ENCODE results near the gene DNAH8.
A peak's percentile ranks its signal among the peaks of the same experiment; 100 is the strongest.
"Not testable (repeated sequence)": the region's sequence is repeated elsewhere in the genome, so short reads cannot be mapped to it uniquely, and the experiment has no call there.

Gene DNAH8, protein sequence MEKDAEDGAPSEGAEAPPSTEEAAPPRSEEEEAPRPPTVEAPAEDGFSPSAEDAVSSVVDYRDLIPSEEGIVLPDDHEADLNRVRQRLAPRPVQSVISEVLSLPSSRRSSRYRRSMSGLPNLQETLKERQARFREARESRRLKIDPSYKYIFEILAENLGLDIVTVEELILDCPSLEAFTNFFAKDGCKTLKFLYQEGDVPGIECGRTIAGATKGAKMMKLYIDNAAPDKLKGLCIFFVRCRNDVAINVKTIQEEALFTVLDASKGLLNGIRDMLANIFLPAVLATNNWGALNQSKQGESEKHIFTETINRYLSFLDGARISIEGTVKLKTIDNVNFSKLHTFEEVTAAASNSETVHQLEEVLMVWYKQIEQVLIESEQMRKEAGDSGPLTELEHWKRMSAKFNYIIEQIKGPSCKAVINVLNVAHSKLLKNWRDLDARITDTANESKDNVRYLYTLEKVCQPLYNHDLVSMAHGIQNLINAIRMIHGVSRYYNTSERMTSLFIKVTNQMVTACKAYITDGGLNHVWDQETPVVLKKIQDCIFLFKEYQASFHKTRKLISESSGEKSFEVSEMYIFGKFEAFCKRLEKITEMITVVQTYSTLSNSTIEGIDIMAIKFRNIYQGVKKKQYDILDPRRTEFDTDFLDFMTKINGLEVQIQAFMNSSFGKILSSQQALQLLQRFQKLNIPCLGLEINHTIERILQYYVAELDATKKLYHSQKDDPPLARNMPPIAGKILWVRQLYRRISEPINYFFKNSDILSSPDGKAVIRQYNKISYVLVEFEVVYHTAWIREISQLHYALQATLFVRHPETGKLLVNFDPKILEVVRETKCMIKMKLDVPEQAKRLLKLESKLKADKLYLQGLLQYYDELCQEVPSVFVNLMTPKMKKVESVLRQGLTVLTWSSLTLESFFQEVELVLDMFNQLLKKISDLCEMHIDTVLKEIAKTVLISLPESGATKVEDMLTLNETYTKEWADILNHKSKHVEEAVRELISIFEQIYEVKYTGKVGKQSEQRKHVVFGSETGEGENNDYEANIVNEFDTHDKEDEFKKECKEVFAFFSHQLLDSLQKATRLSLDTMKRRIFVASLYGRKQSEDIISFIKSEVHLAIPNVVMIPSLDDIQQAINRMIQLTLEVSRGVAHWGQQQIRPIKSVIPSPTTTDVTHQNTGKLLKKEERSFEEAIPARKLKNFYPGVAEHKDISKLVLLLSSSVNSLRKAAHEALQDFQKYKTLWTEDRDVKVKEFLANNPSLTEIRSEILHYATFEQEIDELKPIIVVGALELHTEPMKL (N-terminal part only)

DNA sequence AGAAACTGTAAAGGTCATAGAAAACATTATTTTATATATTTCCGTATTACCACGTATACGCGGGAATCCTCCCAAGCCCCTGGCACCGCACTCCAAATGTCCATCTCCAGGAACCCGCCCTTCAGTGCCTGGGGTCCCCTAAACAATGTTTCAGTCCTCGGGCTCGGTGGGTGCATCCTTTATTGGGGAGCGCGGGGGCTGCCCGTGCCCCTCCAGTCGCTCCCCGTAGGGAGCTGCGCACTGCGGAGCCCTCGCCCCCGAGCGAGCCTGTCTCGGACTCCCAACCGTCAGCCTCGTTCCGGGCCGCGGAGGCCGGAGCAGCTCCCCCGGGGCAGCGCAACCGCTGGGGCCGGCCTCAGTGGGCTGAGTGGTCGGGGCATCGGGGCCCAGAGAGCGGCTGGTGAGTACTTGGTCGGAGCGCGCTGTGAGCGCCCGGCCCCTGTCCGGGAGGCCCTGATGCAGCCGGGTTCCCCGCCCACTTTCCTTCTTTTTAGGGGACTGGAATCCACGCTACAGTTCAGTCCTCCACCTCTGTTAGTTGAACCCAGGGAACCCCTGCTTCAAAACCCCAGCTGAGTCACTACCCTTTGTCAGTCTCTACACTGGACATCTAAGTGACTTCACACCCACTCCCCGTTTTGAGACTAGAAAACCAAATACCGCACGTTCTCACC is at the start of gene DNAH8:
Gene DNAH8, plus strand, starts transcription at position 296 of the 674 bp plus-strand sequence. CDS start 7,499 bp downstream, outside the sequence.
- no peak for DNase-seq

DNA sequence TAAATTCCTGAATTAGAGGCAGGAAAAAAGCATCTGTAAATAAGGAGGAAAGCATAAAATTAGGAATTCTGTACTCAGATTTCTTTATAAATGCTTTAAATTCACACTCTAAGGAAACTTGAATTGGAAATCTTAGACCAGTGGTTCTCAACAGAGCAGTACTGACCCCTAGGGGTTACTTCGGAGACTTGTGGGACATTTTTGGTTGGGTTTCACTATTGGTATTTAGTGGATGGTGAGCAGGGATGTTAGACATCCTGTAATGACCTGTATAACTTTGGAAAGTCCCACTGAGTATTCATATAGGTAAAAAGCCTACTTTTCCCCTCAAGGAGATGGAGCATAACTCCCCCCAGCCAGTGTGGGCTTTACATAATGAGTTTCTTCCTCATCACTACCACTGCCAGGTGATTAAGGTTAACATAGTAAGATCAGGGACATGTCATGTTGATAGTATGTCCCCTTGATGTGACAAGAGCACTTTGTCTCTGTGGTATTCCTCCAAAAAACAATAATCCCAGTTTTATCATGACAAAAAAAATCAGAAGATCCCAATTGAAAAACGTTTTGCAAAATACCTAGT is 43.1 kb upstream of the DNAH8 start:
- peak; percentile 7 to 68 for DNase-seq

DNA sequence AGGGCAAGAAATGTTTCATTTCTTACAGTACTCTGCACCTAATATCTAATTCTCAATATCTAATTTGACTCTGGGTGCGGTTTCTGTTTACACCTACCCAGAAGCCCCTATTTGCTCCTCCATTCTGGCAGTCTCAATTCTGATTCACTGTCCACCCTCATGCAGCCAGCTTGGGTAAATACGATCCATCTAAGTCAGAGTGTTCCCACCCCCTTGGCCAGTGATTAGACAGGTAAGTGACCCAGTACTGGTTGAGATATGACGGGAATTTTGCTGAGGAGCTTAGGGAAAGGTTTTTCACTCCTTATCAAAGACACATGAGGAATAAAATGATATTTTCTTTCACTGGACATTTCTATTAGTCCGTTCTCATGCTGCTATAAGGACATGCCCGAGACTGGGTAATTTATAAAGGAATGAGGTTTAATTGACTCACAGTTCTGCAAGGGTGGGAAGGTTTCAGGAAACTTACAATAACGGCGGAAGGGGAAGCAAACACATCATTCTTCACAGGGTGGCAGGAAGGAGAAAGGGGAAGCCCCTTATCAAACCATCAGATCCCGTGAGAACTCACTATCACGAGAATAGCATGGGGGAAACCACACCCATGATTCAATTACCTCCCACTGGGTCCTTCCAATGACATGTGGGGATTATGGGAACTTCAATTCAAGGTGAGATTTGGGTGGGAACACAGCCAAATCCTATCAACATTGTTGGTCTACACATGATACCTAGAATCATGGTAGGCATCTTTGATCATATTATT is 41.5 kb upstream of the DNAH8 start:
- no peak for DNase-seq

DNA sequence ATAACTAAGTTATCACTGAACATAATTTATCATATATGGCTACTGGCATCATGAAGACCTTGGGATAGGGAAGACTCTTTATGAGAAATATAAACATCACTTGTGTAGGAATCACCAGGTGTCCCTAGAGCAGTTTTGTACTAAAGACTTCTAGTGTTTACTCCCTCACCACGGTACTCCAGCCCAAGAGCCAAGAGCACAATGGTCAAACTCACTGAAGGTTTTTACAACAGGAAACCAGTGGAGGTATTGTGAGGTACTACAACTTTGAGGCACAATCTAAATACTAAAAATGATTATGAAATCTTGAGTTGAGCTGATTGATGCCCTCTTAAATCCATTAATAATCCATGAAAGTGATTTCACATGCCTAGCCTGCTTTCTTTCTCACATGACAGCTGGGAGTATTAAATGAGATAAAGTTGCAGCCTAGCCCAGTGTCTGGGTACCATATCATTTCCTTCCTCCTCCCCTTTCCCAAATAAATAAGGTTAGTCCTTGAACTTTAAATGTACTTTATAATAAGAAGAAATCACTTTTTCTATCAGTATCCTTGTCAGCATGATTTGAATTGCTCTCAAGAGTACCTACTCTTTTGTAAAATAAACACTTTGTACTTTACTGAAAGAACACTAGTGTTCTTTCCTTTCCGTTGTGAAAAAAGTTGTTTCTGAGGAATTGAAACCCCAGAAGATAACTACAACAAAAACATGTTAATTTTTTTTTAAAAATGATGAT is 38.7 kb upstream of the DNAH8 start:
- DNase-seq = no peak

DNA sequence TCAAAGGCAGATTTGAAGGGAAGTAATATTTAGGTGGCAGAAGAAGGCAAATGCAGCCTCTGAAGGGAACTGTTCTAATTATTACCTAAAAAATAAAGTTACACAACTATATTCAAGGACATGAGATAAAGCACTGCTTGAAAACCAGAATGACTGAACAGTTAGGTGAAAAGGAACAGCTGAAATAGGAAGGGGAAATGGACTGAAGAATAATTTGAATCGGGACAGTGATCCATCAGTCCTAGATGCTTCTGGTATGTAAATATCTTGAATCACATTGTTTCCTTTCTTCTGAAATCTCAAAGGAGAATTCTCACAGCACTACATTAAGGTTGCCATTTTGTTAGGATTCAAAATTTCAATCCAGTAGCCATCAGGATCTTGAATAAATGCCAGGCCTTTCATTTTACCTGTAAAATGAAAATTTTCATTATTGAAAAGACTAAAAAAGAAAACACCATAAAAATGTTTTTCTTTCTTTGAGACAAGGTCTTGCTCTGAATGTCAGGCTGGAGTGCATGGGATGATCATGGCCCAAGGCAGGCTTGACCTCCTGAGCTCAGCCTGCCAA is 38.1 kb upstream of the DNAH8 start:
- DNase-seq = no peak

DNA sequence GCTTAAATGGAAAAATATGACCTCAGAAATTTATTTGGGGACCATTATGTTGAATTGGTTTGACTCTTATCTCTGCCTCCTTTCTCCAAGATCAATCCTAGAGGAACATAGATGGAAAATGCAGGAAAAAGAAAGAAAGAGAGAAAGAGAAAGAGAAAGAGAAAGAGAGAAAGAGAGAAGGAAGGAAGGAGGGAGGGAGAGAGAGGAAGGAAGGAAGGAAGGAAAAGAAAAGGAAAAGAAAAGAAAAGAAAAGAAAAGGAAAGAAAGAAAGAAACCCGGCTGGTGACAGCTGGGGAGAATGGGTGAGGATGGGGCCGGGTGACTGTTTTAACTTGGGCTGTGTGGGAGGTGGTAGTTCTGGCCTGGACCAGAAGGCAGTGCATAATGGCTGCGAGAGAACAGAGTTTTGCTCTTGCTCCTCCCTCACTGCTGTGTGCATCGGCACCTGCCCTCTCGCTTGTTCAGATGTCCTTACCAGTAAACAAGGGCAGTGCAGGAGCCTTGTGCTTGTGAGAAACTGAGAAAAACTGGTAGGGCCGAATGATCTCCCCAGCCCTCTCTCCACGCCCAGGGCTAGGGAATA is 36.8 kb upstream of the DNAH8 start:
- DNase-seq = no peak

DNA sequence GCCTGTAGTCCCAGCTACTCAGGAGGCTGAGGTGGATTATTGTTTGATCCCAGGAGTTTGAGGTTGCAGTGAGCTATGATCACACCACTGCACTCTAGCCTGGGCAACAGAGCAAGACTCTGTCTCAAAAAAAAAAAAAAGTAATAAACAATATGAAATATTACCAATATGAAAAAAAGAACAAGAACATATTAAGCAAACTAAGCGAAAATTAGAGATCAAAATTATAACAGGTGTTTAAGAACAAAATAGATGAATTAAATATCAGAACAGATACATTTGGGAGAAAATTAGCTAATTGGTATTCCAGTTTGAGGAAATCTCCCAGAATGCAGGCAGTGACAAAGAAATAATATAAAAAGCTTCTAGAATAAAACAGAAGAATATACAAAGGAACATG is 35.4 kb upstream of the DNAH8 start:
- DNase-seq = no peak

DNA sequence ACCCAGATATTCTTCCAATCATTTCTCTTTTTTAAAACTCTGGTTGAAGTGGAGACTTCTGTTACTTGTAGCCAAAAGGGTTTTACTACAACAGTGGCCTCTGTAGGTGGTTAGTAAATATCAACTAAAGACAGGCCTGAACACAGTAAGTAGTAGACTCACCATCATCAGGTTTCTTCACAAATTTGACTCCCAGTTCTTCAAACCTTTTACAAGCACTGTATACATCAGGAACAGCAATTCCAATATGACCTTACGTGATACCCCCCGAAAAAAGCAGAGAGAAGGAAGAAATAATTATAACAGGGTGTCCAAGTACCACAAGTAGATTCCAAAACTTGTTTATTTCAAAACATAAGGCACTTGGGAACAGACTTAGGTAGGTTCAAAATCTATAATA is 33.3 kb upstream of the DNAH8 start:
- no peak for DNase-seq

DNA sequence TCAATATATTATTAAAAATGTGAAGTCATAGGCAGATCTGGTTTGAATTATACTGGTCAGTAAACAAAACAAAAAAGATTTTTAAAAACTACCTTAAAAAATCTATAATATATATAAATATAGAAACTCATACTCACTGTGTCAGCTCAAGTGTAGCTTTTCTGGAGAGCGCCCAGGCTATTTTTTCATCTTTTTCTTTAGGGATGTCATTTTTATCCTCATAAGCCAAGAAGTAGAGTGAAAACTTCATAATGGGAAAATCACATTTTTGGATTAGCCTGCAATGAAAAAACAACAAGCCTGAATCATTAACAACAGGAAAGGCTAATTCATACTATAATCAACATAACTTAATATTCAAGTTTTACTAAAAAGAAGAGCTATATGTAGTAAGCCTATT is 30.9 kb upstream of the DNAH8 start:
- DNase-seq = no peak

DNA sequence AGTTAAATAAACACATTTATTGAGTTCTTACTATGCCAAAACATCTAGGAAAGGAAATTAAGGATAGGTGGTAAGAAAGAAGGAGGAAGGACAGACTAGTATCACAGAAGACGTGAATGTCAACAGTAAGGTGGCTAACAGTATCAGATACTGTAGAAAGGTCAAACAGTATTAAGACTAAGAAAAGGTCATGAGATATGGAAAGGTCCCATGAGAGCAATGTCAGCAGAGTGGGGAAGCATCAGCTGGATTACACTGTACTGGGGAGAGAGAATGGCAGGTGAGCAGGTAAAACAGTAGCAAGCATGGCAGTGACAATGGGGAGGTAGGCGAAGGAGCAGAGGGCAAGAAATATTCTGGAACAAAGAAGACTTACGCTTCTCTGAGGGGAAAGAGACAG is 30.2 kb upstream of the DNAH8 start:
- no peak for DNase-seq

DNA sequence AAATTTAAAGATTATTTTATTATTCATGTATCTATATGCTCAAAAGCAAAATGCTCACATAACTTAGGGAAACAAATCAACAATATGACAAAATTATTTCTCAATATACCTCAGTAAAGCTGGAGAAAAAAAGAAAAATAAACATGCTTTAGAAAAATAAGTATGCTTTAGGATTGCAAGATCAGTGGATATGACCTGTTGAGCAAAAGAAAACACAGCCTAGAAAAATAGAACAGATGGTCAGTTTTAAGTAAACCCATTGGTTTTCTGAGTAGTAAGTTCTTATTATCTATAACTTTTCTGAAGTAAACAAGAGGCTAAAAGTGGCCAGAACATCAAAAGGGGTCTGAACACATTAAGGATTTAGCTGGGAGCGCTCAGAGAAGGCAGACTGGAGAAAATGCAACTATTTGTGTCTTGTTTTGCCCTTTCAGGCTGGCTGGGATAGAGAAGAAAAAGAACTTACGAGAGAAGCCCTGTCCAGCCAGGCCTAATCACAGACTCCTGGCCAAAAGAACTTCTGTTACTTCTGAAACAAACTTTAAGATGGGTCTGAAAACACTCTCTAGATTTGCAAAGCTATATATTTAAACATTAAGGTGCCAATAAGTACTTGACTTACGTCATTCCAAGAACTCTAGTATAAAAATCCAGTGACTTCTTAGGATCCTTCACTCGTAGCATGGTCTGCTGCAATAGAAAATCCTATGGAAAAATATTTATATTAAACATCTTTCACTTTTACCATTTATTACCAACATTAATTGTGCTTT is 28.7 kb upstream of the DNAH8 start:
- DNase-seq = no peak

DNA sequence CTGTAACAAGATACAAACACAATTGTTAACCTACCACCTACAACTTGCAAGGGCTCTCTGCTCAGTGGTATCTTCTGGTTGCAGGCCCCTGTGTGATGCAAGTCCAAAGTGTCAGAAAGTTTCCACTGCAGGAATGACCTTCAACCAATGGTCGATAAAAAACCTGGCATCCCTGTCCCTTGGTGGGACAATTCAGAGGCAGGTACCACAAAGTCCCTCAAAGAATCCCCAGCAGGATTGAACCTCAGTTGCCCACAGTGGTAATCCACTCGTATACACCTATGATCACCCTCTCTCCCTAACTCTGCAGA is 28.1 kb upstream of the DNAH8 start:
- no peak for DNase-seq

DNA sequence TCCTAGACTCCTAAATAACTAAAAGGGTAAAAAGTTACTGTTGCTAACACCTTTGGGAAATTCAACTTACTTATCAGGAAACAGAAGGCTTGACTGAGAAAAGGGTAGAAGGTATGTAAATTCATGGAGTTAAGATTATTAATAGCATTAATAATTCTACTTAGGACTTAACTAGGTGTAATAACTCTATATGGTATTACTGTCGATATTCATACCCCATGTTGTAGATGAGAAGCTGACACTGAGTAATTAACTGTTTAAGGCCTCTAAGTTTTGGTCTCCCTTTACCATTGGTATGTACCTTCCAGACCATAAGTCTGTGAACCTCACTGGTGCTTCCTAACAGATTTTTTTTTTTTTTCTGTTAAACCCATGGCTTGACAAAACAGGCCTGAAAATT is 27.6 kb upstream of the DNAH8 start:
- DNase-seq = no peak

DNA sequence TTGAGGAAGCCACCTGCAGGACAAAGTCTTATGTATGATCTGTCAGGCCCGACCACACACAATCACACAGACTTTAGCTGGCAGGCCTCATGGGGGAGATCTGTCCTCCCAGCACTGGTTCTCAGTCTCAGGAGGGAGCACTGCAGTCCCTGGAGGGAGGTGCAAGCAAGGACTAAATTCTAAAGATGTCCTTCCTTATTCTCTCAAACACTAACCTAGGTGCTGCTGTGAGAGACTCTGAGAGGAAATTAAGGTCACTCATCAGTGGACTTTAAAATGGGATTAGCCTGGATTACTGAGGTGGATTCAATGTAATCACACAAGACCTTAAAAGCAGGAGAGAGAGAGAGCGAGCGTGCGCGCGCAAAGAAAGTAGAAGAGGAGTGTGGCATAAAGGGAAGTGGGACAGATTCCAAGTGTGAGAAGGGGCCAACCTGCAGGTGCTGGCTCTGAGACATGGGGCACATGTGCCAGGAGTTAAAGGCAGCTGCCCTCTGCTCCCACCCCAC is 26.5 kb upstream of the DNAH8 start:
- DNase-seq = no peak

DNA sequence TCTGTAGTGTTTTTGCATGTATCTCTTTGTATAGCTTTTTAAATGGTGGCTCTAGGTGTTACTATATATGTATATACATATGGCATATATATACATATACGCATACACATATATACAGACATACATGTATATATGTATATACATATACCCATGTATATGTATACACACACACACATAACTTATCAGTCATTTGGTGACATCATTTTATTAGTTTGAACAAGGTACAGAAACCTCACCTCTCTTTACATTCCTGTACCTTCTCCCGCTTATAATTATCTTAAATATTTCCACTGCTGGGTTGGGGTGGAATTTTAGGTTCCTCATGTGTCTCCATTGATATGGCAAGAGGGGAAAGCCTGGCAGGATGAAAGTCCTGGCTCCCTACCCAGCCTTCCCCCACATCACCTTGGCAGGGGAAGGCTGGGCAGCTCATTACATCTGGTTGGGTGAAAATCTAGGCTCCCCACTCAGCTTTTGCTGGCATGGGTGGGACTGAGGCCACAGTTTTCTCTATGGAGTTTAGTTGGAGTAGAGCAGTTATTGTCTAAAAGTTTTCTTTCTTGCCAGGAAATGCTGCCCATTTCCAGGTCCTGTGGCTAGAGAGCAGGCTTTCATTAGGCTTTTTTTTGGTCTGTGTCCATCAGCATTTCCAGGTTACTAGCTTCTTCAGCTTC is 19.7 kb upstream of the DNAH8 start:
- DNase-seq = no peak

DNA sequence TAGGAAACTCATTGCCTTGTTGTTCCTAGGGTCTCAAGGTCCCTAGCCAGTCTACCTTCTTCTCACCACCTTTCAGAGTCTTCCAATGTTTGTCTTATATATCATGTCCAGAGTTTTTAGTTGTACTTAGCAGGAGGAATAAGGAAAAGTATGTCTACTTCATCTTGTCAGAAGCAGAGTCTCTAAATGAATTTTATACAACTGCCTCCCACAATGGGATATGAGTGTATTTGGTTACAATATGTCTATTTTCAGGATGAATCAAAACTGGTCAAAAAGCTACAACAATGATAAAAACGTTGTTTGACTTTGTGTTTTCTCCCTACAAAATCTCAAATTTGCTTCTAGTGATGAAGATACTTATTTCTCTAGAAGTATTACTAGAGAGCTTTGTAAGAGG is 19.2 kb upstream of the DNAH8 start:
- DNase-seq = no peak

DNA sequence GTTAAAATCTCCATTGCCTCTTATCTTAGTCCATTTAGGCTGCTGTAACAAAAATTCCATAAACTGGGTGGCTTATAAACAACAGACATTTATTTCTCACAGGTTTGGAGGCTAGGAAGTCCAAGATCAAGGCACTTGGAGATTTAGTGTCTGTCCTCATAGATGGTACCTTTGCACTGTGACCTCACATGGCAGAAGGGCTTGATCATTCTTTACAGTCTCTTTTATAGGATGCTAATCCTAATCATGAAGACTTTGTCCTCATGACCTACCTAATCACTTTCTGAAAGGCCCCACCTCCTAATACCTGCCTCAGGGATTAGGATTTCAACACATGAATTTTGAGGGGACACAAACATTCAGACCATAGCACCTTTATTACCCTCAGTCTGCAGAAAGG is 18.8 kb upstream of the DNAH8 start:
- DNase-seq = no peak

DNA sequence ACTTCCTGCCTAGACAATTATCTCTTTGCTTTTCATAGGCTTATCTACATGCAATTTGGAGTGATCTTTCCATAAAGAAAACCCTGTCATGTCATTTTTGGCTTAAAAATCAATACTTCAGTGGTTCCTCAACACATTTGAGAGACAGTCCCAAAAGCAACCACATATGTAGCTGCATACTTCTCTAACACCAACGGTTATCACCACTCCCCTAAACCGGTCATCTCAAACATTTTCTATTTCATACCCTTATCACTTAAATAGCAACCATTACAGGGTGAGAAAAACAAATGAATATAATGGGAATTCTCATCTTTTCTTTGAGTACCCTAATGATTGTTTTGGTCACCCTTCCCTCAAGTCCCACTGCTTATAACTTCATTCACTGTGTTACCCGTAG is 17.3 kb upstream of the DNAH8 start:
- DNase-seq = no peak

DNA sequence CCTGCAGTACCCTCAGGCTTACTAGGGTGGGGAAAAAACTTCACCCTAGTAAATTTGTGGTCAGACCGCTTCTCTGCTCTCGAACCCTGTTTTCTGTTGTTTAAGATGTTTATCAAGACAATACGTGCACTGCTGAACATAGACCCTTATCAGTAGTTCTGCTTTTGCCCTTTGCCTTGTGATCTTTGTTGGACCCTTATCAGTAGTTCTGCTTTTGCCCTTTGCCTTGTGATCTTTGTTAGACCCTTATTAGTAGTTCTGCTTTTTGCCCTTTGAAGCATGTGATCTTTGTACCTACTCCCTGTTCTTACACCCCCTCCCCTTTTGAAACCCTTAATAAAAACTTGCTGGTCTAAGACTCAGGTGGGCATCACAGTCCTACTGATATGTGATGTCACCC is 15.4 kb upstream of the DNAH8 start:
- DNase-seq = not testable (repeated sequence)
